H9 (cell line): ENCODE measurements around the gene SCNM1. TPM values are rescaled to one million over a fixed set of nuclear protein-coding genes. Genes with fewer than 3 reads are reported as not detected.
A peak's percentile ranks its signal among the peaks of the same experiment; 100 is the strongest.

Experiments used
- DNase-seq: peaks from one replicate; pipeline ENCODE4 v3.0.0-alpha.2; 2017
- H2AFZ ChIP-seq: one replicate; pipeline ENCODE4 v1.6.1; 2013; ENCODE audit warnings: mild to moderate bottlenecking, low read length, control low read depth, moderate library complexity
- H2AK5ac ChIP-seq: 2 replicates; pipeline ENCODE4 v1.6.1; 2013; ENCODE audit warnings: low read length, control low read depth, mixed read lengths; ENCODE audit not compliant: insufficient read length
- H2BK120ac ChIP-seq: one replicate; pipeline ENCODE4 v1.6.1; 2013; ENCODE audit warnings: low read depth, mild to moderate bottlenecking, low read length, control low read depth, inconsistent platforms; ENCODE audit not compliant: poor library complexity, severe bottlenecking
- H2BK12ac ChIP-seq: 2 replicates; pipeline ENCODE4 v1.6.1; 2013; ENCODE audit warnings: low read length, control low read depth, mixed read lengths, low read depth; ENCODE audit not compliant: insufficient read length
- H2BK15ac ChIP-seq: 2 replicates; pipeline ENCODE4 v1.6.1; 2013; ENCODE audit warnings: low read depth, low read length, control low read depth
- H2BK20ac ChIP-seq: one replicate; pipeline ENCODE4 v1.6.1; 2013; ENCODE audit warnings: low read depth, mild to moderate bottlenecking, low read length, control low read depth, inconsistent platforms; ENCODE audit not compliant: poor library complexity, severe bottlenecking
- H2BK5ac ChIP-seq: 2 replicates; pipeline ENCODE4 v1.6.1; 2013; ENCODE audit warnings: low read length, control low read depth, mixed read lengths; ENCODE audit not compliant: insufficient read length
- H3K14ac ChIP-seq: 2 replicates; pipeline ENCODE4 v1.6.1; 2013; ENCODE audit warnings: low read length, control low read depth; ENCODE audit not compliant: insufficient read depth
- H3K18ac ChIP-seq: 2 replicates; pipeline ENCODE4 v1.6.1; 2013; ENCODE audit warnings: low read depth, mild to moderate bottlenecking, mixed read lengths, low read length, control low read depth; ENCODE audit not compliant: insufficient read length
- H3K23ac ChIP-seq: 2 replicates; pipeline ENCODE4 v1.6.1; 2013; ENCODE audit warnings: low read length, control low read depth, mixed read lengths, low read depth; ENCODE audit not compliant: insufficient read length
- H3K23me2 ChIP-seq: 2 replicates; pipeline ENCODE4 v1.6.1; 2013; ENCODE audit warnings: low read depth, mild to moderate bottlenecking, mixed read lengths, low read length, control low read depth; ENCODE audit not compliant: insufficient read length, poor library complexity, severe bottlenecking
- H3K27ac ChIP-seq: 2 replicates; pipeline ENCODE4 v1.5.1; 2013; ENCODE audit warnings: low read length, control low read depth, mixed read lengths, low read depth; ENCODE audit not compliant: insufficient read length
- H3K27me3 ChIP-seq: 2 replicates; pipeline ENCODE4 v1.6.1; 2013; ENCODE audit warnings: low read length, control low read depth, inconsistent platforms; ENCODE audit not compliant: insufficient read depth
- H3K4ac ChIP-seq: 2 replicates; pipeline ENCODE4 v1.6.1; 2013; ENCODE audit warnings: low read depth, mild to moderate bottlenecking, control low read depth, inconsistent platforms, low read length, moderate library complexity
- H3K4me1 ChIP-seq: 2 replicates; pipeline ENCODE4 v1.6.1; 2013; ENCODE audit warnings: low read length, control low read depth, inconsistent platforms; ENCODE audit not compliant: insufficient read depth
- H3K4me2 ChIP-seq: 2 replicates; pipeline ENCODE4 v1.6.1; 2013; ENCODE audit warnings: low read length, control low read depth, mixed read lengths; ENCODE audit not compliant: insufficient read length, insufficient read depth
- H3K56ac ChIP-seq: 2 replicates; pipeline ENCODE4 v1.6.1; 2013; ENCODE audit warnings: low read depth, mild to moderate bottlenecking, mixed read lengths, low read length, control low read depth; ENCODE audit not compliant: insufficient read length
- H3K79me1 ChIP-seq: 2 replicates; pipeline ENCODE4 v1.6.1; 2013; ENCODE audit warnings: low read depth, mild to moderate bottlenecking, moderate library complexity, low read length, control low read depth, inconsistent platforms; ENCODE audit not compliant: insufficient read depth, poor library complexity, severe bottlenecking
- H3K79me2 ChIP-seq: 2 replicates; pipeline ENCODE4 v1.6.1; 2013; ENCODE audit warnings: low read length, control low read depth, inconsistent platforms; ENCODE audit not compliant: insufficient read depth
- H3K9ac ChIP-seq: 2 replicates; pipeline ENCODE4 v1.6.1; 2013; ENCODE audit warnings: low read length, control low read depth, mixed read lengths; ENCODE audit not compliant: insufficient read length; ENCODE audit errors: extremely low read depth
- H3K9me3 ChIP-seq: one replicate; pipeline ENCODE4 v1.6.1; 2013; ENCODE audit warnings: low read depth, low read length, inconsistent platforms; ENCODE audit not compliant: control insufficient read depth
- H3T11ph ChIP-seq: one replicate; pipeline ENCODE4 v1.6.1; 2013; ENCODE audit warnings: mild to moderate bottlenecking, low read length, control low read depth, inconsistent platforms
- H4K20me1 ChIP-seq: one replicate; pipeline ENCODE4 v1.6.1; 2013; ENCODE audit not compliant: control insufficient read depth, insufficient read length, insufficient read depth
- H4K5ac ChIP-seq: 2 replicates; pipeline ENCODE4 v1.6.1; 2013; ENCODE audit warnings: low read depth, mild to moderate bottlenecking, mixed read lengths, low read length, control low read depth; ENCODE audit not compliant: insufficient read length
- H4K8ac ChIP-seq: replicated peaks from 2 replicates; pipeline ENCODE4 v1.6.1; 2013; ENCODE audit warnings: low read length, control low read depth, mixed read lengths, low read depth; ENCODE audit not compliant: insufficient read length
- H4K91ac ChIP-seq: 2 replicates; pipeline ENCODE4 v1.6.1; 2013; ENCODE audit warnings: low read depth, mild to moderate bottlenecking, moderate library complexity, mixed read lengths, low read length, control low read depth; ENCODE audit not compliant: insufficient read length
- H3K27ac Mint-ChIP-seq, 3 experiments: 2 replicates in 2 of 3; 3 replicates in 1 of 3; pipeline ENCODE4 v1.8.0; 2020 to 2021; ENCODE audit warnings: mixed read lengths in 3 of 3, mild to moderate bottlenecking in 1 of 3, moderate library complexity in 1 of 3
- H3K27me3 Mint-ChIP-seq: 2 replicates; pipeline ENCODE4 v1.8.0; 2021; ENCODE audit warnings: low read depth, mild to moderate bottlenecking, moderate library complexity, mixed read lengths
- H3K36me3 Mint-ChIP-seq, 3 experiments: 2 replicates in 2 of 3; 3 replicates in 1 of 3; pipeline ENCODE4 v1.8.0; 2020 to 2021; ENCODE audit warnings: low read depth in 3 of 3, mixed read lengths in 3 of 3; ENCODE audit not compliant: insufficient read depth in 1 of 3
- H3K4me1 Mint-ChIP-seq, 2 experiments: 2 replicates each; pipeline ENCODE4 v1.8.0; 2020; ENCODE audit warnings: mixed read lengths in 2 of 2
- H3K4me3 Mint-ChIP-seq, 2 experiments: 2 replicates in 1 of 2; 3 replicates in 1 of 2; pipeline ENCODE4 v1.8.0; 2020 to 2021; ENCODE audit warnings: mild to moderate bottlenecking in 2 of 2, mixed read lengths in 2 of 2, moderate library complexity in 1 of 2
- H3K9me3 Mint-ChIP-seq, 2 experiments: 2 replicates in 1 of 2; 3 replicates in 1 of 2; pipeline ENCODE4 v1.8.0; 2020; ENCODE audit warnings: mild to moderate bottlenecking in 2 of 2, mixed read lengths in 2 of 2, moderate library complexity in 1 of 2
- WGBS: extraction: QIAGEN DNeasy Blood & Tissue Kit; methylation state at CpG from one replicate; pipeline ENCODE4 v1.1.7; 2013; ENCODE audit warnings: missing lambda C conversion rate, low lambda C conversion rate, mixed read lengths; ENCODE audit not compliant: insufficient read length; ENCODE audit errors: extremely low coverage; 5-methylcytosine and 5-hydroxymethylcytosine counted together
- long read RNA-seq: library from polyadenylated mRNA; unstranded; transcript quantifications from one replicate; pipeline ENCODE4 v2.0.0, GENCODE V29; 2020
- total RNA-seq: library from RNA; stranded (reverse); gene quantifications from 2 replicates; pipeline ENCODE4 v1.2.1, GENCODE V29; 2021
- TF ChIP-seq, protein P1 (sequence below): fragments of 200-600 bp; sonication (generic); conservative IDR thresholded peaks from 3 replicates; pipeline ENCODE4 v1.8.0; 2021; ENCODE audit warnings: antibody characterized with exemption, mild to moderate bottlenecking

SCNM1 gene
- 54.1 and 60.5 TPM in 2 replicates for total RNA-seq
- long read RNA-seq, transcript SCNM1-204 (5 exons, 1,094 nt): minor isoform, 5 of 61 reads
- long read RNA-seq, transcript SCNM1-202 (7 exons, 2,016 nt): major isoform, 21 of 61 reads
- long read RNA-seq, partial matches to known transcripts: 3 of 61 reads
- long read RNA-seq, other reads (novel, unspliced or antisense): 29 of 61 reads

DNA sequence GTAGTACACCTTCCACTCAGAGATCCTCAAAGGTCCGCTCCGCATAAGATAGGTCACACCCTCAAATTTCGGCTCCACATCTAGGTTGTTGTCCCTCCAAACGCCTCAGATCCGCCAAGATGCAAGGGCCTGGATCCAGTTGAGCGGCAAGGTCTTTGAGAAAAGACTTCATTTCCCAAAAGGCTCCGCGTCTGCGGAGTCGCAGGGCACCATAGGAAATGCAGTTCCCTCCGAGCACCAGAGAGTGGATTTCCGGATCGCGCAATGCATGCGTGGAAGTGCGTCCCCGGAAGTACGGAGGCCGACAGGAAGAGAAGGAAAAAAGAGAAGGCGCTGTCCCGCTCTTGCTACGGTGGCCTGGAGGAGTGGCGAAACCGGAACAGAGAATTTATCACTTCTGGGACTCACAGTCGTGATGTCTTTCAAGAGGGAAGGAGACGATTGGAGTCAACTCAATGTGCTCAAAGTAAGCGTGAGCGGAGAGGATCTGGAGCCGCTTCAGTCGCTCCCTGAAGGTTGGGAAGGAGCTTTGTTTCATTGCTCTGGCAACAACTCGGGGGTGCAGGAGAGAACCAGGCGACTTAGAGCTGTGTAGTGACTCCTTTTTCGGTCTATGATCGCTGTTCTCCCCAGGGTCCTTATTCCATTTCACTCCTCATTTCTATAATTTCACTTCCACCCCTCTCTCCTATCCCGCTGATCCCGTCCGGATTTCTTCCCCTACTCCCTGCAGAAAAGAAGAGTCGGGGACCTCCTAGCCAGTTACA, at the start of gene SCNM1, which contains the start of gene LYSMD1:
TSS of gene SCNM1 (plus strand) at position 407 of the 767 bp plus-strand sequence. CDS start at position 416, 9 bp downstream.
TSS of gene LYSMD1 (minus strand) at position 165 of the 767 bp plus-strand sequence. CDS start 644 bp downstream, outside the sequence.
- Mint-ChIP-seq H3K36me3 (peaks cover 19 to 43% (median 40%) of the 10 kb centered on the region in 3 experiments; a peak in 6 of 7 replicates), H3K4me1 (peaks cover 22 to 27% of the 10 kb centered on the region in 2 experiments), H3K9me3 (no peaks in the 10 kb centered on the region; a peak in 1 of 5 replicates), H3K4me3 (peak within 1 kb of the TSS; percentile 96 to 98), H3K27ac (peak within 1 kb of the TSS; percentile 96 to 99 (median 98)), H3K27me3 (peaks cover 3% of the 10 kb centered on the region; the same call in 1 of the 2 replicates)
- peak; percentile 98 for DNase-seq
- Histone ChIP-seq H3K79me2 (no peaks in the 10 kb centered on the region), H3K27me3 (no peaks in the 10 kb centered on the region), H2BK15ac (no peak within 1 kb of the TSS), H2AK5ac (no peak within 1 kb of the TSS), H4K20me1 (no peaks in the 10 kb centered on the region), H3K9ac (peak within 1 kb of the TSS; percentile 83), H3K4me2 (peak within 1 kb of the TSS; percentile 70), H3K56ac (no peak within 1 kb of the TSS), H3K18ac (no peak within 1 kb of the TSS), H2BK120ac (no peak within 1 kb of the TSS), H2BK20ac (no peak within 1 kb of the TSS), H2BK5ac (no peak within 1 kb of the TSS), H3K23ac (no peak within 1 kb of the TSS), H3K4ac (no peak within 1 kb of the TSS), H3K4me1 (0 out of 2 replicates have a peak, but pooled peaks cover 4% of the 10 kb centered on the region), H2BK12ac (no peak within 1 kb of the TSS), H4K5ac (no peak within 1 kb of the TSS), H3K79me1 (no peaks in the 10 kb centered on the region), H3K23me2 (peaks cover 13% of the 10 kb centered on the region), H4K91ac (no peak within 1 kb of the TSS), H3K27ac (peak within 1 kb of the TSS; percentile 7), H3K9me3 (no peaks in the 10 kb centered on the region), H4K8ac (no peak within 1 kb of the TSS), H3K14ac (no peak within 1 kb of the TSS), H2AFZ (peak within 1 kb of the TSS; percentile 79), H3T11ph (no peak within 1 kb of the TSS)
- TF ChIP-seq, protein P1, sequence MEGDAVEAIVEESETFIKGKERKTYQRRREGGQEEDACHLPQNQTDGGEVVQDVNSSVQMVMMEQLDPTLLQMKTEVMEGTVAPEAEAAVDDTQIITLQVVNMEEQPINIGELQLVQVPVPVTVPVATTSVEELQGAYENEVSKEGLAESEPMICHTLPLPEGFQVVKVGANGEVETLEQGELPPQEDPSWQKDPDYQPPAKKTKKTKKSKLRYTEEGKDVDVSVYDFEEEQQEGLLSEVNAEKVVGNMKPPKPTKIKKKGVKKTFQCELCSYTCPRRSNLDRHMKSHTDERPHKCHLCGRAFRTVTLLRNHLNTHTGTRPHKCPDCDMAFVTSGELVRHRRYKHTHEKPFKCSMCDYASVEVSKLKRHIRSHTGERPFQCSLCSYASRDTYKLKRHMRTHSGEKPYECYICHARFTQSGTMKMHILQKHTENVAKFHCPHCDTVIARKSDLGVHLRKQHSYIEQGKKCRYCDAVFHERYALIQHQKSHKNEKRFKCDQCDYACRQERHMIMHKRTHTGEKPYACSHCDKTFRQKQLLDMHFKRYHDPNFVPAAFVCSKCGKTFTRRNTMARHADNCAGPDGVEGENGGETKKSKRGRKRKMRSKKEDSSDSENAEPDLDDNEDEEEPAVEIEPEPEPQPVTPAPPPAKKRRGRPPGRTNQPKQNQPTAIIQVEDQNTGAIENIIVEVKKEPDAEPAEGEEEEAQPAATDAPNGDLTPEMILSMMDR: no peak
- no CpG with 5 or more reads among the region's 38 CpGs for WGBS
